HFFc6 (cell line): ENCODE data around the gene S100A4. TPM values are rescaled to one million over a fixed set of nuclear protein-coding genes. Genes with fewer than 3 reads are reported as not detected.

Experiments
- DNase-seq: peaks from one replicate; pipeline ENCODE4 v3.0.0-alpha.2; 2018
- H3K27ac Mint-ChIP-seq: 2 replicates; pipeline ENCODE4 v1.8.0; 2020; ENCODE audit warnings: mild to moderate bottlenecking, mixed read lengths
- H3K27me3 Mint-ChIP-seq: 2 replicates; pipeline ENCODE4 v1.8.0; 2021; ENCODE audit warnings: mild to moderate bottlenecking, moderate library complexity, mixed read lengths; ENCODE audit not compliant: insufficient read depth
- H3K36me3 Mint-ChIP-seq: 2 replicates; pipeline ENCODE4 v1.8.0; 2021; ENCODE audit warnings: low read depth, mixed read lengths
- H3K4me1 Mint-ChIP-seq: 2 replicates; pipeline ENCODE4 v1.8.0; 2020; ENCODE audit warnings: low read depth, mixed read lengths
- H3K4me3 Mint-ChIP-seq: 2 replicates; pipeline ENCODE4 v1.8.0; 2020; ENCODE audit warnings: mild to moderate bottlenecking, moderate library complexity, mixed read lengths
- H3K9me3 Mint-ChIP-seq: 2 replicates; pipeline ENCODE4 v1.8.0; 2020; ENCODE audit warnings: mild to moderate bottlenecking, mixed read lengths
- total RNA-seq, 6 experiments: library from RNA; stranded (reverse); fragmentation: NEBNext Ultra II Directional; extraction: Animal tissue kit (Norgen Biotek cat#: 25700); gene quantifications; 2 replicates in 1 of 6; 3 replicates in 5 of 6; pipeline ENCODE4 v1.2.3, GENCODE V29; 2021
- TF ChIP-seq, protein P1 (sequence below): fragments of 200-600 bp; sonication (generic); IDR thresholded peaks from 2 replicates; pipeline ENCODE4 v1.5.0; 2021; ENCODE audit warnings: antibody characterized with exemption, mild to moderate bottlenecking

S100A4 gene
- total RNA-seq, 6 experiments from 2014 or later: 394 to 846 (median 814) TPM

GRCh38 chr1:153509036-153509435 is 36.6 kb downstream of the S100A4 start:
- Mint-ChIP-seq H3K4me1 (peaks cover 67% of the 10 kb centered on the region), H3K4me3 (no peak overlapping the region)

DNA sequence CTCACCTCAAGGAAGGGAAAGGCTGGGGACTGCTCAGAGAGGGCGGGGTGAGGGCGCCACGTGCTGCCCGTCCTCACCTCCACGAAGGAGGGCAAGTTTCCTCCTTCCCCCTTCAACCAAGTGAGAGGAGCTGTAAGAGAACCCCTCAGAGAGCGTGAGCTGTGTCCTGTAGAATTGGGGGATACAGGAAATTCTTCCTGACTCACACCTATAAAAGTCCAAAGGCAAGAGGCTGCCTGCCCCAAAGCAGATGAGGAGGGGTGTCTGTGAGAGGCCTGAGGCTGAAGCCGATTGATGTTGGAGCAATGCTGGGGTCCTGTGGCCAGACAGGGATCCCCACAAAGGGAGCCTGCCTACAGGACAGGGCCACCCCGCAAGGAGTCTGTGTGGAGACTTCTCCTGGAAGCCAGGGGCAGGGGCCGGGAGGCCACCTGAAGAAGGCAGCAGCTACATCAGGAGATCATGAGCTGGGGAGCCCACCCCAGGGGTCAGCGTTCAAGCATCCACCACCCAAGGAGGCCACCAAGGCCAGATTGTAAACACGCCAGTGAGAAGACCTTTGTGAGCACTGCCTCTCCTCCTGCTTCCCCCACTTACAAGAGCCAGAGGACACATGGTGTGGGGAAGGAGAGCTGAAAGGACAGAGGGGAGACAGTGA is 37.6 kb downstream of the S100A4 start:
- no peaks in the 10 kb centered on the region for H3K36me3 Mint-ChIP-seq
- TF ChIP-seq, protein P1, sequence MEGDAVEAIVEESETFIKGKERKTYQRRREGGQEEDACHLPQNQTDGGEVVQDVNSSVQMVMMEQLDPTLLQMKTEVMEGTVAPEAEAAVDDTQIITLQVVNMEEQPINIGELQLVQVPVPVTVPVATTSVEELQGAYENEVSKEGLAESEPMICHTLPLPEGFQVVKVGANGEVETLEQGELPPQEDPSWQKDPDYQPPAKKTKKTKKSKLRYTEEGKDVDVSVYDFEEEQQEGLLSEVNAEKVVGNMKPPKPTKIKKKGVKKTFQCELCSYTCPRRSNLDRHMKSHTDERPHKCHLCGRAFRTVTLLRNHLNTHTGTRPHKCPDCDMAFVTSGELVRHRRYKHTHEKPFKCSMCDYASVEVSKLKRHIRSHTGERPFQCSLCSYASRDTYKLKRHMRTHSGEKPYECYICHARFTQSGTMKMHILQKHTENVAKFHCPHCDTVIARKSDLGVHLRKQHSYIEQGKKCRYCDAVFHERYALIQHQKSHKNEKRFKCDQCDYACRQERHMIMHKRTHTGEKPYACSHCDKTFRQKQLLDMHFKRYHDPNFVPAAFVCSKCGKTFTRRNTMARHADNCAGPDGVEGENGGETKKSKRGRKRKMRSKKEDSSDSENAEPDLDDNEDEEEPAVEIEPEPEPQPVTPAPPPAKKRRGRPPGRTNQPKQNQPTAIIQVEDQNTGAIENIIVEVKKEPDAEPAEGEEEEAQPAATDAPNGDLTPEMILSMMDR: no peak
- H3K4me1 Mint-ChIP-seq: peaks cover 67% of the 10 kb centered on the region
- H3K27ac Mint-ChIP-seq: peak overlapping the region; percentile 86
- peak overlapping the region; percentile 50 for H3K4me3 Mint-ChIP-seq
- no peaks in the 10 kb centered on the region for H3K9me3 Mint-ChIP-seq
- no peak for DNase-seq
- peaks cover 2% of the 10 kb centered on the region; the same call in 1 of the 2 replicates for H3K27me3 Mint-ChIP-seq

More at GRCh38 chr1:153509036-153509435, 36.6 kb downstream of the S100A4 start:
- peaks cover 2% of the 10 kb centered on the region; the same call in 1 of the 2 replicates for H3K27me3 Mint-ChIP-seq
- DNase-seq: no peak
- no peaks in the 10 kb centered on the region for H3K36me3 Mint-ChIP-seq
- TF ChIP-seq, protein P1: no peak
- no peaks in the 10 kb centered on the region for H3K9me3 Mint-ChIP-seq
- peak overlapping the region; percentile 56; the same call in 1 of the 2 replicates for H3K27ac Mint-ChIP-seq

- H3K36me3 Mint-ChIP-seq: no peaks in the 10 kb centered on the region
- TF ChIP-seq, protein P1: no peak
- H3K27ac Mint-ChIP-seq: peak overlapping the region; percentile 86
- H3K4me1 Mint-ChIP-seq: peaks cover 66% of the 10 kb centered on the region
- peak overlapping the region; percentile 50 for H3K4me3 Mint-ChIP-seq
- DNase-seq: peak; percentile 79
- H3K27me3 Mint-ChIP-seq: peaks cover 2% of the 10 kb centered on the region; the same call in 1 of the 2 replicates
- no peaks in the 10 kb centered on the region for H3K9me3 Mint-ChIP-seq
Measured at GRCh38 chr1:153506831-153507413, 38.7 kb downstream of the S100A4 start.

DNA sequence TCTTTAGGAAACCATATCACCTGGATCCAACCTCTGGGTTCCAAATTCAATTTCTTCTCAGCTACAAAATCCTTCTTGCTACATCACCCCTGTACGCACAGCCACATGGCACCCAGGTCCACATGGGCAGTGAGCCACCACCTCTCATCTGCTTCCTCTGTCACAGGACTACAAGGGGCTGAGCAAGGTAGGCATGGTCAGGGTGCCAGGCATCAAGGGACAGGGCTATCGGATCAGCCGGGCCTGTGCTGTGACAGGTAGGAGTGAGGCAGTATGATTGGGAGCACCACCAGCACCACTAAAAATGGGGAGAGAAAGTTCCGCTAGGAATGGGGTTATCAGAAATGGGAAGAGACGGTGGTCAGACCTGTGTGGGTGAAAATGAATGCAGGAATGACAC is 39.2 kb downstream of the S100A4 start:
- peak overlapping the region; percentile 86 for H3K27ac Mint-ChIP-seq
- H3K27me3 Mint-ChIP-seq: peaks cover 2% of the 10 kb centered on the region; the same call in 1 of the 2 replicates
- peak overlapping the region; percentile 50 for H3K4me3 Mint-ChIP-seq
- no peak for DNase-seq
- TF ChIP-seq, protein P1: no peak
- H3K4me1 Mint-ChIP-seq: peaks cover 61% of the 10 kb centered on the region
- H3K36me3 Mint-ChIP-seq: no peaks in the 10 kb centered on the region
- no peaks in the 10 kb centered on the region for H3K9me3 Mint-ChIP-seq

GRCh38 chr1:153505576-153505975 is 40.0 kb downstream of the S100A4 start:
- Mint-ChIP-seq H3K9me3 (no peaks in the 10 kb centered on the region), H3K27ac (peak overlapping the region; percentile 31; the same call in 1 of the 2 replicates), H3K4me3 (no peak overlapping the region), H3K27me3 (peaks cover 2% of the 10 kb centered on the region), H3K36me3 (no peaks in the 10 kb centered on the region), H3K4me1 (peaks cover 53% of the 10 kb centered on the region)
- DNase-seq: no peak
- TF ChIP-seq, protein P1: no peak
